H1 (cell line): ENCODE measurements around the gene RAB8B. TPM values are rescaled to one million over a fixed set of nuclear protein-coding genes. Genes with fewer than 3 reads are reported as not detected.

Experiments
- HDAC2 ChIP-seq, 2 experiments: fragments of 300-600 bp in 1 of 2; sonication (generic) in 1 of 2; IDR thresholded peaks; 2 replicates each; pipeline ENCODE4 v1.6.1; 2011 to 2012; ENCODE audit warnings: low read depth in 2 of 2, low read length in 2 of 2, mild to moderate bottlenecking in 2 of 2, moderate library complexity in 2 of 2, borderline replicate concordance in 1 of 2, inconsistent platforms in 1 of 2
- KDM1A ChIP-seq: fragments of 200-600, 300-600 bp; sonication (generic); IDR thresholded peaks from 2 replicates; pipeline ENCODE4 v1.7.1; 2016; ENCODE audit warnings: mild to moderate bottlenecking, low read length, borderline replicate concordance
- NRF1 ChIP-seq: IDR thresholded peaks from 2 replicates; pipeline ENCODE4 v1.6.1; 2011; ENCODE audit warnings: mild to moderate bottlenecking, low read depth, low read length, improper control_type of control experiment
- RNF2 ChIP-seq: fragments of 200-900, 300-1000 bp; sonication (generic); IDR thresholded peaks from 2 replicates; pipeline ENCODE4 v1.7.1; 2016; ENCODE audit warnings: borderline replicate concordance, low read depth, mild to moderate bottlenecking, antibody characterized with exemption, low read length; ENCODE audit not compliant: poor library complexity, severe bottlenecking; ENCODE audit errors: missing control alignments
- polyA plus RNA-seq, 7 experiments: library from polyadenylated mRNA; depleted of rRNA in 3 of 7; stranded (reverse) in 5 of 7; unstranded in 2 of 7; fragments of >200 nt in 5 of 7; fragments of 200-250 nt in 2 of 7; gene quantifications; 1 replicate in 5 of 7; 2 replicates in 1 of 7; 4 replicates in 1 of 7; pipeline versions ENCODE4 v1.2.1 to v1.2.3, GENCODE V29; 2011 to 2013; ENCODE audit warnings: missing spikeins in 2 of 7, mixed read lengths in 2 of 7
- total RNA-seq: library from RNA; stranded (reverse); fragmentation: NEBNext Ultra II Directional; extraction: Animal tissue kit (Norgen Biotek cat#: 25700); gene quantifications from 2 replicates; pipeline ENCODE4 v1.2.1, GENCODE V29; 2021
- TF ChIP-seq, protein P1 (sequence below), 3 experiments: IDR thresholded peaks; 1 replicate in 2 of 3; 2 replicates in 1 of 3; pipeline versions ENCODE4 v1.5.1 to v1.6.1; 2011; ENCODE audit warnings: low read length in 3 of 3, mild to moderate bottlenecking in 3 of 3, inconsistent platforms in 2 of 3, low read depth in 1 of 3, moderate library complexity in 1 of 3; ENCODE audit not compliant: insufficient read depth in 1 of 3; ENCODE audit errors: control extremely low read depth in 1 of 3

Gene RAB8B
- total and polyA plus RNA-seq, 2 of the 8 experiments (the other 6 are each of a cell fraction or from before 2014, with no cell fraction given) = 9.5 to 47.8 TPM

DNA sequence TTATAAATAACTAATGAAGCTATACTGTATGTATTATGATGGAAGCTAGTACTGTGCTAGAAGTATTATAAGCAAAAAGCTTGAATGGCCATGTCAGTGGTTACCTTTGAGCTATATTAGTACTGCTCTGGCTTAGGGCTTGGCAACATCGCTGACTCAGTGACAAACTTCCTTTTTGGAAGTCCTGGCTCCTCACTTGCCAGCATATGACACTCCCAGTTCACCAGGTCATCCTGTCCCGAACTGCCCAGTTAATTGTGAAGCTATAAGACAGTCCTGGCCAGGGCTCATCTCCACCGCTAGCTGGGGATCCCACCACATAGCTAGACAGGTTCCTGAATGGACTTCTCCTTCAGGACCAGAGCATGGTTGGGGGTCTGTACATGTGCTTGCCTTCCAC lies 31.9 kb downstream of the RAB8B start (continued):
- TF ChIP-seq RNF2 = no peak
- no peak for TF ChIP-seq NRF1
- TF ChIP-seq HDAC2 (IDR thresholded peaks at IDR 0.05; ENCODE audit: borderline replicate concordance in 1 of 2, low read depth in 2 of 2, low read length in 2 of 2) = no peak
- TF ChIP-seq, protein P1, sequence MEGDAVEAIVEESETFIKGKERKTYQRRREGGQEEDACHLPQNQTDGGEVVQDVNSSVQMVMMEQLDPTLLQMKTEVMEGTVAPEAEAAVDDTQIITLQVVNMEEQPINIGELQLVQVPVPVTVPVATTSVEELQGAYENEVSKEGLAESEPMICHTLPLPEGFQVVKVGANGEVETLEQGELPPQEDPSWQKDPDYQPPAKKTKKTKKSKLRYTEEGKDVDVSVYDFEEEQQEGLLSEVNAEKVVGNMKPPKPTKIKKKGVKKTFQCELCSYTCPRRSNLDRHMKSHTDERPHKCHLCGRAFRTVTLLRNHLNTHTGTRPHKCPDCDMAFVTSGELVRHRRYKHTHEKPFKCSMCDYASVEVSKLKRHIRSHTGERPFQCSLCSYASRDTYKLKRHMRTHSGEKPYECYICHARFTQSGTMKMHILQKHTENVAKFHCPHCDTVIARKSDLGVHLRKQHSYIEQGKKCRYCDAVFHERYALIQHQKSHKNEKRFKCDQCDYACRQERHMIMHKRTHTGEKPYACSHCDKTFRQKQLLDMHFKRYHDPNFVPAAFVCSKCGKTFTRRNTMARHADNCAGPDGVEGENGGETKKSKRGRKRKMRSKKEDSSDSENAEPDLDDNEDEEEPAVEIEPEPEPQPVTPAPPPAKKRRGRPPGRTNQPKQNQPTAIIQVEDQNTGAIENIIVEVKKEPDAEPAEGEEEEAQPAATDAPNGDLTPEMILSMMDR (IDR thresholded peaks at IDR 0.05; ENCODE audit: control extremely low read depth in 1 of 3, insufficient read depth in 1 of 3, low read depth in 1 of 3, low read length in 3 of 3) = no peak
- TF ChIP-seq KDM1A = no peak
